ENCODE results near the gene ADAM12.

The ADAM12 gene, protein sequence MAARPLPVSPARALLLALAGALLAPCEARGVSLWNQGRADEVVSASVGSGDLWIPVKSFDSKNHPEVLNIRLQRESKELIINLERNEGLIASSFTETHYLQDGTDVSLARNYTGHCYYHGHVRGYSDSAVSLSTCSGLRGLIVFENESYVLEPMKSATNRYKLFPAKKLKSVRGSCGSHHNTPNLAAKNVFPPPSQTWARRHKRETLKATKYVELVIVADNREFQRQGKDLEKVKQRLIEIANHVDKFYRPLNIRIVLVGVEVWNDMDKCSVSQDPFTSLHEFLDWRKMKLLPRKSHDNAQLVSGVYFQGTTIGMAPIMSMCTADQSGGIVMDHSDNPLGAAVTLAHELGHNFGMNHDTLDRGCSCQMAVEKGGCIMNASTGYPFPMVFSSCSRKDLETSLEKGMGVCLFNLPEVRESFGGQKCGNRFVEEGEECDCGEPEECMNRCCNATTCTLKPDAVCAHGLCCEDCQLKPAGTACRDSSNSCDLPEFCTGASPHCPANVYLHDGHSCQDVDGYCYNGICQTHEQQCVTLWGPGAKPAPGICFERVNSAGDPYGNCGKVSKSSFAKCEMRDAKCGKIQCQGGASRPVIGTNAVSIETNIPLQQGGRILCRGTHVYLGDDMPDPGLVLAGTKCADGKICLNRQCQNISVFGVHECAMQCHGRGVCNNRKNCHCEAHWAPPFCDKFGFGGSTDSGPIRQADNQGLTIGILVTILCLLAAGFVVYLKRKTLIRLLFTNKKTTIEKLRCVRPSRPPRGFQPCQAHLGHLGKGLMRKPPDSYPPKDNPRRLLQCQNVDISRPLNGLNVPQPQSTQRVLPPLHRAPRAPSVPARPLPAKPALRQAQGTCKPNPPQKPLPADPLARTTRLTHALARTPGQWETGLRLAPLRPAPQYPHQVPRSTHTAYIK

DNA sequence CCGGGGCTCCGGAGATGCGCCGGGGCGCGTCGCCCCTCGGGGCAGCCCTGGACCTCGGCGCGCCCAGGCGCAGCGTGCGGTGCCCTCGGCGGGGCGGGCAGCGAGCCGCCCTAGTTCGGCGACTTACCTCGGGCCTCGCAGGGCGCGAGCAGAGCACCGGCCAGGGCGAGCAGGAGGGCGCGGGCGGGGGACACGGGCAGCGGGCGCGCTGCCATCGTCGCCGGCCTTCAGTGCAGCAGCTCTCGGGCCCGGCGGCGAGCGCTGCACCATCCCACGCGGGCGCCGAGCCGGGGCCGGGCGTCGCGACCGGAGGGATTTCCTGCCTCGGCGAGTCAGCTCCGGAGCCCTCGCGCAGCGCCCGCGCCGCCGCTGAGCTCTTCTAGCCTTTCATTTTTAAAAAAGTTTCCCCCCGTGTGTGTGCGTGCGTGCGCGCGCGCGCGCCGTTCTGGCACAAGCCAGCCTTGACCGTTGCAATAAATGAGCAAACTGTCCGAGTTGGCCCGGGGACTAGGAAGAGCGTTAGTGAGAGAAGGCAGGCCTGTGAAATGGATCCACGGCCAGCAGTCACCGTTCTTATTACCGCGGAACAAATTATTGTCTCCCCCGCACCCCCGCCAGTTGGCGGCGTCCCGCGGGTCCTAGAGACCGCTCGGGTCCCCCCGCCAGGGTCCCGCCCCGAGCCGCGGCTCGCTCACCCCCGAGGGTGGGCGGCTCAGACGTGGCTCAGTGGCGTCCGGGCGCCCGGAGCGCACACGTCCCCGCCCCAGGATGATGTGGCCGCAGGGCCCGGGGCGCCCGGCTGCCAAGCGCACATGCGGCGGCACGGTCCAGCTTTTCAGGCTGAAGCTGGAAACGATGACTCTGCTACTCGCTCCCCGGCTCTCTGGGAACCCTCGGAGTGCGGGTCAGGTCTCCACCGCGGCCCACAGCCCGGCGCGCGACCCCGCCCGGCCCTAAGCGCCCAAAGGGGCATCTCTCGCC, at the start of gene ADAM12:
TSS of gene ADAM12 (minus strand) at position 547 of the 981 bp plus-strand sequence. CDS start at position 215, 332 bp downstream.
- no peak for DNase-seq (ENCODE audit: low read depth)

DNA sequence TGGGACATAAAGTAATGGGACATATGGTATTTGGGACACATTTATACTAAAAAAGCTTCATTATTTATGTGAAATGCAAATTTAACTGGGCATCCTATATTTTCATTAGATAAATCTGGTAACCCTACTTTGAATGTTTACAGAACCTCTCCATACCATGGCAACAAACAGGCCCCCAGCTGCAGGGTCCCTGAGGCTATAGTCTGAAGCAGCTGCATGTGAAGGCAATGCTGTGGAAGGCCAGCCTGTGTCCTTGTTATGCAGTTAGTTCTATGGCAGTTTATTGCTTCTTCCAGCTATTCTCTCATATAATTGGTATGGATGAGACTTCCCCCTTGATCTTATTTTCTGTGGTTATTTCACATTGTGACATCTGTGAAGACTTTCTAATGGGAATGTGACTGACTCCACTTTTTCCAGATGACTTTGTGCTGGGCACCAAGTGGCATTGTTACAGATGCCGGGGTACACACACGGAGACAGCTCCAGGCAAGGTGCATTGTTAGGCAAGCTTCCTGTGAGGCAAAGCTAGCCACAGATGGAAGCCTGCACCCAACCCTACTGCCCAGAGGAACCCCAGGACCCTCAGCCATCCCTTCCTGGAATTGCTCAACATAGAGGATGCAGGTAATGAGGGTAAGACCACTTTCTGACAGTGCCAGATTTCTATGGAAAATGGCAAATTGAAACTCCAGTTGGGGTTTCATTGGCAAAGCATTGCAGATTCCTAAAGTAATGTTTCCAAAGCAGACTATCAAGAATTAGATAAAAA, 49.5 kb upstream of the ADAM12 start:
- no peak for DNase-seq (ENCODE audit: low read depth)

DNA sequence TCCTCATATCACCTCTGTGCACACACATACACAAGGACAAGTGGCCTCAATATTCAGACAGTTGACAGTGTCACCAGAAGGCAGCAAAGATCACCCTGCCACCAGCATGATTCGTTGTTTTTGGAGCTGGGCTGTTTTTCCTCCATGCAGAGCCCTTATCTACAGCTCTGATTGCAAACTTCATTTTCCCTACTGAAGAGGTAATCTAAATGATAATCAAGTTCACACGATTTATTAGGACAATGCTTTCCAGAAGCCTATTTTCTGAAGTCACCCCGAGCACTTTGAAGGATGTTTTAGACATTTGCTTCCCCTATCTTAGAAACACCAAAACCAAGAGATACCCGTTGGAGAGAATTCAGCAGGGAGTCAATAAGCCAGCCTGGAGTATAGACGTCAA, 46.0 kb upstream of the ADAM12 start:
- no peak for DNase-seq (ENCODE audit: low read depth)

DNA sequence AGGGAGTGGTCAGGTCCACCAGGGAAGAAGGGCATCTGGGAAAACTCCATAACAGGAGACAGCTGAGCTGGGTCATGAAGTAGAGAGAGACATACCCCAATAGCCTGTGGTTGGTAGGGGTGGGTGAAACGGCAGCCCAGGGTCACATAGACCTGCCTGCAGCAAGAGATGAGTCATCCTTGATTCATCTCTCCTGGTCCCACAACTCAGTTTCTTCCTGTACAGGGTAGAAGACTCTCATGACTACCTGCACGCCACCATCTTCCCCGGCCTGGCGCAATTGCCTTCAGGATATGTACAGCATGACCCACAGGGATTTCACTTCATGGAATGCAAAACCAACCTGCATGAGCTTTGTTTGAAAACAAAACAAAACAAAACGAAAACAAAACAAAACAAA, 45.1 kb upstream of the ADAM12 start:
- no peak for DNase-seq (ENCODE audit: low read depth)

DNA sequence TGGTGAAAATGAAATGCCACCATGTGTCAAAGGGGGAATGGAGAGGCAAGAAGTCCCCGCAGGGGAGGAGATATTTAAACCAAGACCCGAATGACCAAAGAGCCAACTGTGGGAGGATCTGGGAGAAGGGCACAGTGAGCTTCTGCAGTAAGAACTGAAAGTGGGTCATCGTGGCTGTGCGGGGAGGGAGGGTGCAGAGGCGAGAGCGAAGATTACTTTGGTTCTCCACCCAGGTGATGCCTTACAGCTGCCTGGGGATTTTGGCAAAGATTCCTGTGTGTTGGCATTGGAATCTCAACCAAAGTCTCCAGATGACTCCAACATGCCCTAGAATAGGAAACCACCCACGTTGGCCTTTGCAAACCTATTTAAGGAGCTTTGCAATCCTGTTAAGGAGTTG, 44.2 kb upstream of the ADAM12 start:
- DNase-seq (ENCODE audit: low read depth), result no peak

DNA sequence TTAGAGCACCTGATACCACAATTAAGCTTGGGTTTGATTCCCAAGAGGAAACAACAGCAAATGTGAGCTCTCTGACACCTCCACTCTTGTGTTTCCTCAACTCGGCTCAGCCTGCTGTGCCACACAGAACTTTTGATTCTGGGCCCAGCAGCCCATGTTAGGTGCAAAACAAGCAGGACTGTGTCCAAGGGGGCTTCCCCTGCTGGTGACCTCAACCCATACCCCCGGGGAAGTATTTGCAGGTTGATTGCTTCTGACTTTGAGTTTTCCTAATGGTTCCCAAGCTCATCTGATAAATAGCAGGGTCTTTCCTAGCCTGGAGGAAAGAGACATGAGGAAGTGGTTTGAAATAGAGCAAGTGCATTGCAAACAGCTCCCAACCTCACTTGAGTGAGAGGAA, 43.5 kb upstream of the ADAM12 start:
- DNase-seq (ENCODE audit: low read depth), result no peak

DNA sequence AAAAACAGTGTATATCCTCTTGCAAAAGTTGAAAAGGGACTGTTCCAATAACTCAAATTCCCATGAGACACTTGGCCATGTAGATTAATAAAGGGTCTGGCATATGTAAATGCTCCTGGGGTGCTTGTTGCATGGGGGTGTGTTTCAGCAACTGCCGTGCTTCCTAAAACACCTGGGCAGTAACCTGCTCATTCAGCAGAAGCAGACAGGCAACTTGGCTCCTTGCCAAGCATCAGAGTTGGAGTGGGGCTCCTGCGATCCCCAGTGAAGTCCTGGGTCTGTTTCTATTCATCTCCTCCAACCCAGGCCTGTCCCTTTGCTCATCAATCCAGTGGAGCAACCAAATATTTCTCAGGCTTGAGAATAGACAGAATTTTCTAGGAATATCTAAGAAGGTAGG, 42.2 kb upstream of the ADAM12 start:
- no peak for DNase-seq (ENCODE audit: low read depth)

DNA sequence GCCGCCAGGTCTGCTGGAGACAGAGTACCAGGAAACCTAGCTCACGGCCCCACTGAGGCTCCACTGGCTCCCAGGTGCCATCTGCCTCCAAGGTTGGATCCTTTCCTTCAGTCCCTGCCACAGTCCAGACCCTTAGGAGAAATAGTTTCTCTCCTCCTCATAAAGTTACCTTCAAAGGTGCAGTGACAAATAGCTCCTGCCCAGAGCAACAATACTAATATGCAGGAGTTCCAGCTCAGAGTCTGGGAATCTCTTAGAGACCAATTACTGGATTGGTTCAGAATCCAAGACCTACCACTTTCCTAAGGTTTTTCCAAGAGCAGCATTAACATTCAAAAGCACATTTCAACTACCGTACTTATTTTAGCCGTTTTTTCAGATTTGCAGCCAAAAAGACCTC, 41.0 kb upstream of the ADAM12 start:
- DNase-seq (ENCODE audit: low read depth), result no peak

DNA sequence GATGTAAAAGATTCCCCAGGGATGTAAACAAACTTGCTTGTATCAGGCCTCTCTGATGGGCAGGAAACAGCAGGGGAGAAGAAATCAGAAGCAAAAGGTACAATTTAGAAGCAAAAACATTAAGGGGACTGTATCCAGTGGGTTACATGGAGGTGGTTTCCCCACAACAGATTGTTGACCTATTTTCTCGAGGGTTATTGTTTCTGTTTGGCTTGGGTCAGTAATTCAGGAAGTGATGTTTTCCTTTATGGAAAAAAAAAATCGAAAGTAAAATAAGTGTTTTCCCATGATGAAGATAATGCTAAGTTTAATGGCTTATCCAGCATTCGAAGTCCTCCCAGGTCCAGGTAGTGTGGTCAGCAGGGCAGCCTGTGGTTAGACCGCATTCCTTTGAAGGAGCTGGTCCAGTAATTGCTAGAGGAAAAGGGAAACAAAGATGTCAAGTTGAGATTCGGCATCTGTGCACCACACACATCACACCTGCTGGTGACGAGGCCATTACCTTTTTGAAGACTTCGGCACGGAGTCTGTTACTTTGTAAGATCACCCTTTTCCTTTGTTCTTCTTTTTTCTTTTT, 37.3 kb upstream of the ADAM12 start:
- DNase-seq (ENCODE audit: low read depth), result no peak

DNA sequence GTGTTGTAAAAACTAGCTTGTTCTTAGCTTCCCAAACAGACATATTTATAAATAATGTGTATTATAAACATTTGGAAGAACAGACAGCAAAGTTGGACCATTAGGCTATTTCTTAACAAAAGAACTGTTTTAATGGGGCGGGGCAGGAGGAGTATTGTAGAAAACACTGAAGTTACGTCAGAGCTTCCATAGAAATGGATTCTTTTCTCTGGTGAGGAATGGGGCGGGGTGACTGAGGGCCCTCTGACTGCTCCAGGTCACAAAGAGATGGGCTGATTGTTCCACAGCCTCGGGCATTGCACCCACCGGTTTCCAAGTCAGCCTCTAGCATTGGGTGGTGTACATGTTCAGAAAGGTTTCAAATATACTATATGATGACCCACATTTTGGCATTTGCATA, 36.8 kb upstream of the ADAM12 start:
- no peak for DNase-seq (ENCODE audit: low read depth)

DNA sequence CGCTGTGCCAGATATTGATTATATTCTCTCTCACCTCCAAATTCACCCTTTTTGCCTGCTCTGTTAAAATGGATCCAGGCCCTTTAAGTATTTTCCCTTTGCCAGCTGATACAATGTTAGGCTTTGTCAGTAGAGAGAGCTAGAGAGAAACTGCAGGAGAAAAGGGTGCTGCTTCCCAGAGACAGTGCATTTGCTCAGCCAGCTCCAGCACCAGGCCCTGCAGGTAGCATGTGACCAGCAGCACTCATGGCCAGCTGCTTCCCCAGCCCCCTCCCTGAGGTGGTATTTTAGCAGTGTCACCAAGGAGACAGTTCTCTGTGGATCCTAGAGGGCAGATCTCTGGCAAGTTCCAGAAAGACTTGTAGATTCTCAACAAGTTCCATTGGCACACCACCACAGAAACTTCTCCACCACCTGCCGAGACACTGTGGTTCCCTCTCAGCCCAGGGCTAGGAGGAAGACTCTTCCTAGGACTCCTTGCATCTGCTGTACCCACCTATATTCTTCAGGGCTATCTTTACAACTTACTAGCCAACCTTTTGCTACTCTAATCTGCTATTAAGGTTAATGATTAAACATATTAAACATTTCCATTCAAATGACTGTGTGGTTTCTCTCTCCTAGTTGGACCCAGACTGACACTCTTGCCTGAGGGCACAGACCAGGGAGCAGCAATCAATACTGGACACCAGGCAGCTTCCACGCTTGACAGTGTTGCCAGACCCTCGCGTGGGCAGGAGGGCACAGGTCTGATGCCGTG, 35.6 kb upstream of the ADAM12 start:
- no peak for DNase-seq (ENCODE audit: low read depth)

DNA sequence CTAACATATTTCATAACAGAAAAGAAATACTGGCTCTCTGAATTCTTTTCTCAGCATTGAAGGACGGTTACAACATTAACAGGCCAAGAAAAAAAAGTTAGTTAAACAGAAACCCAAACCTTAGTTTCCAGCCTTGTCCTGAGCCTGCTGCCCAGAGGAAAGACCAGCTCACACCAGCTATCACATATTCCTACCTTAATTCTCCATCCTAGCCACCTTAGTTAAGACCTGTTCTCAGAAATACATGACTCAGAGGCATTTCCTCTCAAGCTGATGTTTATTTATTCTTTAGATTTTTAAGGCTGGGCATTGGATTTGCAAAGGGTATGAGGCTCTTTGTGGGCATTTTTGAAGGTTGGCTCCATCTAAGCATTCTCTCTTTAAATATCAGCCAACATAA, 34.3 kb upstream of the ADAM12 start:
- DNase-seq (ENCODE audit: low read depth), result no peak

DNA sequence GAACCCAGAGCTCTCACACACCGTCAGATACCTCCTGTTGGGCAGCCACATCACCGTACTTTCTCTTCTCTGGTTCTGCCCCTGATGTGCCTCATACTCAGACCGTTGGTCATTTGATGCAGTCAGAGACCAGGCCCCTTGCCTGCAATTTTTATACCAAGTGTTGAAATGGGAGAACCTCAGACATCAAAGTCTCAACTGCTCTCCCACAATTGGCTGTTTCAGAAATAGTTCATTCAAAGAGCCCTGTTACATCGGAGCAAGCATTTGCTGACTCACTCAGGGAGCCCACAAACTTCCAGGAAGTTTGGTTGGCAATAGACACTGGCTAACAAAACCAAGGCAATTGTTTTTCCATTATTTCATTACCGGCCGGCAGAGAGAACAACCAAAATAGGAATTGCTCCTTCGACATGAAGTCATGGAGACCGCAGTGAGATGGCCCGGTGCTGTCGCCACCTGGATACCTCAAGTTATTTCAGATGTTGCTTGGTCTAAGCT, 33.5 kb upstream of the ADAM12 start:
- no peak for DNase-seq (ENCODE audit: low read depth)

DNA sequence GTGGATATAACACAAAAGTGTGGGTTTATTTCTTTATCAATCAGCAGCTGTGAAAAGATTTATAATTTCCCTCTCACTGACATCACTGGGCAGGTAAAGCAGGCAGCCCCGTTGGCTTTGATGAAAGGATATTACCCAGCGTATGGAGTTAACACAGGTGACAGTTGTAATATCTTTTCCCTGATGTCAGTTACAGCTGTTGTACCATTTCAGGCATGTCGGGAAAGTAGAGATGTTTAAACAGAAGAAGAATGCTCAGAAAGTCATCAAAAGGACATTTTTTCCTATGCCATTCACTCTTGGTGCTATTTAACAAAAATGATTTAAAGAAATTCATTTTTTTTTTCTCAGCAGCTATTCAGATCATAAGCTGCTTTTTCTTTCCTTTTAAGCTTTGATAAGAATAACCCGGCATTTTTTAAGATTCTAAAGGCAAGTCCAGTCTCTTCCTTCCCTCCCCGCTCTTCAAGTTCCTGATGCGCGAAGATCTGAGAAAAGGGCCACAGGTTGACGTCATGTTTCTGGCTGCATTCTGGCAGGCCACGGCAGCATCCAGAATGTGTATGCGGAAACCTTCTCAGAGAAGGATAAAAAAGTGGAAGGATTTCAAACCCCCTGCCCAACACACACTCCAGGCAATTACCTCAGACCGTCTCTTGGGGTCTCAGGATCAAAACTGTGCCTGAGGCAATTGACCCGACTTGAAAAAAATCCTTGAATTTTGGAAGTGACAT, 32.5 kb upstream of the ADAM12 start:
- no peak for DNase-seq (ENCODE audit: low read depth)

DNA sequence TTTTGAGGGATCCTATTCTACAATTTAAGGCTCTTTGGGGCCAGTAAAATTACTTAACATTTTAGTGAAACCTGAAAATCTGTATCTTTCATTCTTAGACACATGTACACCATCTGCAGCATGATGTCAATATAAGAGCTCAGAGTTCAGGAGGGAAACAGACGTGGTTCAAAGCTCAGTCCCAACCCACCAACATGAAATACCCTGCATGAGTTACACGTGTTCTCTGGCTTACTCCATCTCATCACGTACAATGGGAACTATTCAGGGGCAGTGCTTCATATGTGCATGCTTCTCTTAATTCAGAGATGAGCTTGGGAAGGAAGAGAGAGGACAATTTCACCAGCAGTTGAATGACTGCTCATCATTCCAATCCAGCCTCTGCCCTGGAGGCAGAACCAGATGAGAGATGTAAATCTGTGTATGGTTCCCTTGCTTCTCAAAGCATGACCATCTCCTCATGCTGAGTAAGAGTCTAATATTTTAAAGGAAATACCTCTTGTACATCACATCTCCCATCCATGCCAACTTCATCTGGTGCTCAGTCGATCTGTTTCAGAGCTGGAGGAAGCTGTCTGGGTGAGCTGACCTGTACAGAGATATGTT, 29.0 kb upstream of the ADAM12 start:
- DNase-seq (ENCODE audit: low read depth), result no peak

DNA sequence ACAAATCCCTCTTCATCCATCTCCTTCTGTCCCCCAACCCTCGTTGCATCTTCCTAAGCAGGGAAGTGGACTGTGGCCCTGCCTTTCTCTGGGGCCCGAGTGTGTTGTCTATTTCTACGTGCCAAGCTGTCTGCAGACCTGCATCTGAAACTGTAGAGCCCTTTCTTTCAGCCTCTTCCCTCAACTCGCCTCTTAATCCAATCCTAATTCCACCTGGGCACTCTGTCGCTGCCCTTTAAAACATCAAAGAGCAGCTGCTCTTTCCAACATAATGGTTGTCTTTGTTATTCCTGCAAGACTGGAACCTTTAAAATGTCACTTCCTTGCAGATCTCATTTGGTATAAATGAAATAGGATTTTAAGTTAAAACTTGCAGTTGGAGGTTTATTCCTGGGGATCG, 21.5 kb upstream of the ADAM12 start:
- no peak for DNase-seq (ENCODE audit: low read depth)

DNA sequence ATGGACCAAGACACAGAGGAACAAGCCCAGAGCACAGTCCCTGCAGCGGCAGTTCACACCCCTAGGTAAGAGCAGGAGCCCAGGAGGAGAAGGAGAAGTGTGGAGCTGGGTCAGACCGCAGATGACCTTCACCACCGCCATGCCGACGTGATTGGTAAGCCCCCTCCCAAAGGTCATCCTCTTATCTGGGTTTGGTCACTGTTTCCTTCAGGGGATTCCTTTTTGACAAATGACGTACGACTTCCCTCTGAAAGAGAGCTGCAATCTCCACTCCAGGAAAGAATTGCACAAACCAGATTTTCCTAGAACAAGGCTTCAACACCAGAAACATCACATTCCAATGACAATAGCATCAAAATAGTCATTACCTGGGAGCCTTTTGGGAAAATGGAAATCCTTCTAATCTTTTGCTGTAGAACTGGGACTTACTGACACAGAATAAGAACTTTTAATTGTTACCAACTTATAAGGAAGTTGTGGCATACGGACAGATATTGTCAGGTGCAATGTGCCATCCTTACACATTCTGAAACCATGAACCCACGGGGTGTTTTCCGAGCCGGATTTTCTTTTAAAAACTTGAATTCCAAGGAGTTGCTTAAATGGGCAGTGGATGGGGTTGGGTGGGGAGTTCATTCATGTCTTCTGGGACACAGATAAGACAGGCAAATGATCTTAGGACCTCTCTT, 20.8 kb upstream of the ADAM12 start:
- no peak for DNase-seq (ENCODE audit: low read depth)

DNA sequence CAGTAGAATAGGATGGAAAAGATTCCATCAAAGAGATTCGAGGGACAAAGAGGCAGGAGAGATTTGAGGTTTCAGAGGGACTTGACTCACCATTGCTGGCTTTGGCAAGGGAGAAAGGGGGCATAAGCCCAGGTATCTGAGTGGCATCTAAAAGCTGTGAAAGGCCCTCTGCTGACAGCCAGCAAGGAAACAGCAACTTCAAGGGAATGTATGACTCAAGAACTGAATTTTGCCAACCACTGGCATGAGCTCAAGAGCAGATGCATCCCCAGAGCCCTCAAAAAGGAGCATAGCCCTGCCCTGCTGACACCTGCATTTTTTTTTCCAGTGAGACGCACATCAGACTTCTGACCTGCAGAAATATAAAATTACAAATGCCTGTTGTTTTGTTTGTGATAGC, 19.6 kb upstream of the ADAM12 start:
- DNase-seq (ENCODE audit: low read depth), result no peak

Data from stimulated activated CD8-positive, alpha-beta memory T cell treated with anti-CD3 and anti-CD28 coated beads, Interleukin-4, amount 100 ng/mL, for 24 hours (primary cell).